Measurements from ENCODE around the gene SLC1A7. TPM values are rescaled to one million over a fixed set of nuclear protein-coding genes. Genes with fewer than 3 reads are reported as not detected.

Gene SLC1A7
- total and polyA plus RNA-seq, 2 of the 13 experiments (the other 11 are each of a cell fraction or from before 2014, with no cell fraction given) = 0.04 to 2.0 TPM

DNA sequence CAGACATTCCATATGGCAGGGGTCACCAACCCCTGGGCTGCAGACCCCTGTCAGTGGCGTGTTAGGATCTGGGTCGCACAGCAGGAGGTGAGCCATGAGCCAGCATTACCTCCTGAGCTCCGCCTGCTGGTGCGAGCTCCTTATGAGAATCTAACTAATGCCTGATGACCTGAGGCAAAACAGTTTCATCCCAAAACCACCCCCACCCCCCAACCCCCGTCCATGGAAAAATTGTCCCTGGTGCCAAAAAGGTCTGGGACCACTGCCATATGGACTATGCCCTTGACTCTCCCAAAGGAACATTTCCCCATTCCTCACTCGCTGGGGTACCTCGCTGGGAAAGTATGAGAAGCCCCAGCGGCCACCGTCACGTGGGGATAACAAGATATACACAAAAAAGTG, 47.8 kb upstream of the SLC1A7 start (continued):
- TF ChIP-seq CTCF (CRISPR knock-in tag; IDR thresholded peaks at IDR 0.05) = peak; percentile 65

DNA sequence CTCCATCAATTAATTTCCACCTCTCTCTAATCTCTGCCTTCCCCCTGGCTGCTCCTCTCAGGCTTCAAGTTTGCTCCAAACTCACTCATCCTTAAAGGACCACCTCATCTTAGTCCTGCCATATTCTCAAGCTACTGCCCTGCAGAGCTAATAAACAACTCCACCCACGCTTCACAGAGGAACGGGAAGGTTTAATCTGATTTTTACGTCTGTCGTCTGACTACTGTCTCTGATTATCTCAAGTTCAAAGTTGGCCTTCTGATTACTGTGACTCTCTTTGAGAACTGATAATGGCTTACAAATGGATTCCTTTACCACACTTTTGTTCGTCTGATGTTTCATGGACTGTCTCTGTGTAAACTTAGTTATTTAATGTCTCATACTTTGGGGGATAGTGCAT, 46.6 kb upstream of the SLC1A7 start:
- in situ Hi-C loops (cut with HindIII; ENCODE audit: extremely low pct_ligation_motif_present, low pct_unique_long_range_greater_than_20kb) (loop anchor here (10.0 kb wide), 1 partner anchor 484 kb away; no protein-coding TSS in a partner anchor), intact Hi-C loops (cut with micrococcal nuclease; ENCODE audit: unreplicated experiment) (loop anchor here (10.0 kb wide), 1 partner anchor 104 kb away; no protein-coding TSS in a partner anchor)
- CTCF ChIA-PET (ENCODE audit: low intra/inter-chr PET ratio, low total read pairs) = no interaction called here
- POLR2A ChIA-PET = interaction anchor here (0.9 kb wide), 1 partner anchor 26 kb away, joined by 3 read pairs; no protein-coding TSS in a partner anchor
- H3K79me2 ChIP-seq (ENCODE audit: insufficient read depth, low read length) = no peaks in the 10 kb centered on the region
- H3K27ac ChIP-seq (ENCODE audit: extremely low read length, insufficient read depth, low read length) = no peak overlapping the region
- DNase-seq (ENCODE audit: low spot score) = no peak
- no peaks in the 10 kb centered on the region for H3K27me3 ChIP-seq (ENCODE audit: control insufficient read depth in 1 of 2, insufficient read depth in 2 of 2, low read length in 2 of 2)
- no peaks in the 10 kb centered on the region for H3K9me3 ChIP-seq (ENCODE audit: low read length)
- no peak overlapping the region for H2AFZ ChIP-seq (ENCODE audit: low read length)
- H3K4me1 ChIP-seq (ENCODE audit: insufficient read depth, low read length) = peaks cover 70% of the 10 kb centered on the region
- 6% methylated on average over 5 of the region's 5 CpGs for WGBS (ENCODE audit: low lambda C conversion rate)
- no peaks in the 10 kb centered on the region for H3K36me3 ChIP-seq (replicated peaks in 1 of 2; ENCODE audit: control insufficient read depth in 1 of 2, insufficient read depth in 2 of 2, low read length in 2 of 2)
- no peak for FAIRE-seq
- no TSS peak for BruUV-seq (replicated peaks)
- ATAC-seq = no peak
- no peak overlapping the region for H3K9ac ChIP-seq (ENCODE audit: insufficient read depth, low read depth, low read length)
- H3K4me2 ChIP-seq (ENCODE audit: low read depth, low read length) = no peak overlapping the region
- TF ChIP-seq CHD4 (IDR thresholded peaks at IDR 0.05; ENCODE audit: borderline replicate concordance, low read length) (no peak), NKX3-1 (CRISPR knock-in tag; IDR thresholded peaks at IDR 0.05) (no peak), ZNF101 (CRISPR knock-in tag; IDR thresholded peaks at IDR 0.05; ENCODE audit: borderline replicate concordance, low read depth) (no peak), KLF13 (CRISPR knock-in tag; IDR thresholded peaks at IDR 0.05) (no peak), ZKSCAN5 (CRISPR knock-in tag; IDR thresholded peaks at IDR 0.05) (no peak), KAT7 (CRISPR knock-in tag; IDR thresholded peaks at IDR 0.05; ENCODE audit: borderline replicate concordance) (no peak), ZNF501 (CRISPR knock-in tag; IDR thresholded peaks at IDR 0.05) (no peak), NFRKB (IDR thresholded peaks at IDR 0.05) (no peak), ZFX (CRISPR knock-in tag; IDR thresholded peaks at IDR 0.05; ENCODE audit: low read depth) (no peak), MAFG (CRISPR knock-in tag; IDR thresholded peaks at IDR 0.05) (no peak), EHMT2 (IDR thresholded peaks at IDR 0.05; ENCODE audit: borderline replicate concordance, low read depth, low read length) (no peak), ZNF235 (CRISPR knock-in tag; IDR thresholded peaks at IDR 0.05; ENCODE audit: borderline replicate concordance) (no peak), MXD3 (CRISPR knock-in tag; IDR thresholded peaks at IDR 0.05) (no peak), STAG1 (CRISPR knock-in tag; IDR thresholded peaks at IDR 0.05) (no peak), ZFP36L1 (CRISPR knock-in tag; IDR thresholded peaks at IDR 0.05) (no peak)
- TF ChIP-seq, protein P1, sequence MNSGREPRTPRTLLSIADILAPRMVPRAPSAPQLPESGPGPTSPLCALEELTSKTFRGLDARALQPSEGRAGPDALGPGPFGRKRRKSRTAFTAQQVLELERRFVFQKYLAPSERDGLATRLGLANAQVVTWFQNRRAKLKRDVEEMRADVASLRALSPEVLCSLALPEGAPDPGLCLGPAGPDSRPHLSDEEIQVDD (CRISPR knock-in tag; IDR thresholded peaks at IDR 0.05; ENCODE audit: borderline replicate concordance) = no peak
- TF ChIP-seq, protein P2, sequence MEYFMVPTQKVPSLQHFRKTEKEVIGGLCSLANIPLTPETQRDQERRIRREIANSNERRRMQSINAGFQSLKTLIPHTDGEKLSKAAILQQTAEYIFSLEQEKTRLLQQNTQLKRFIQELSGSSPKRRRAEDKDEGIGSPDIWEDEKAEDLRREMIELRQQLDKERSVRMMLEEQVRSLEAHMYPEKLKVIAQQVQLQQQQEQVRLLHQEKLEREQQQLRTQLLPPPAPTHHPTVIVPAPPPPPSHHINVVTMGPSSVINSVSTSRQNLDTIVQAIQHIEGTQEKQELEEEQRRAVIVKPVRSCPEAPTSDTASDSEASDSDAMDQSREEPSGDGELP (IDR thresholded peaks at IDR 0.05; ENCODE audit: borderline replicate concordance, low read depth) = no peak
- TF ChIP-seq, protein P3, sequence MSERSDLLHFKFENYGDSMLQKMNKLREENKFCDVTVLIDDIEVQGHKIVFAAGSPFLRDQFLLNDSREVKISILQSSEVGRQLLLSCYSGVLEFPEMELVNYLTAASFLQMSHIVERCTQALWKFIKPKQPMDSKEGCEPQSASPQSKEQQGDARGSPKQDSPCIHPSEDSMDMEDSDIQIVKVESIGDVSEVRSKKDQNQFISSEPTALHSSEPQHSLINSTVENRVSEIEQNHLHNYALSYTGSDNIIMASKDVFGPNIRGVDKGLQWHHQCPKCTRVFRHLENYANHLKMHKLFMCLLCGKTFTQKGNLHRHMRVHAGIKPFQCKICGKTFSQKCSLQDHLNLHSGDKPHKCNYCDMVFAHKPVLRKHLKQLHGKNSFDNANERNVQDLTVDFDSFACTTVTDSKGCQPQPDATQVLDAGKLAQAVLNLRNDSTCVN (CRISPR knock-in tag; IDR thresholded peaks at IDR 0.05; ENCODE audit: borderline replicate concordance) = no peak
- H3K4me3 ChIP-seq (replicated peaks in 1 of 3; ENCODE audit: insufficient read depth in 1 of 3, low read depth in 2 of 3, low read length in 3 of 3) = no peak overlapping the region
- no peaks in the 10 kb centered on the region for H4K20me1 ChIP-seq (ENCODE audit: insufficient read depth, low read length)

All from HepG2 (cell line).